Stimulated activated CD4-positive, alpha-beta T cell treated with anti-CD3 and anti-CD28 coated beads, Interleukin-12 subunit alpha, Interleukin-12 subunit beta, amount 100 ng/mL, for 48 hours (primary cell): ENCODE measurements around the gene TMEM233.

ENCODE experiments used
- DNase-seq, 3 donors: peaks; one replicate each; pipeline ENCODE4 v3.0.0-alpha.2; 2020; ENCODE audit warnings: low read depth in 2 of 3, low spot score in 1 of 3

TMEM233 gene

GRCh38 chr12:119679490-119679889, 85.9 kb downstream of the TMEM233 start:
- no peak for DNase-seq

DNA sequence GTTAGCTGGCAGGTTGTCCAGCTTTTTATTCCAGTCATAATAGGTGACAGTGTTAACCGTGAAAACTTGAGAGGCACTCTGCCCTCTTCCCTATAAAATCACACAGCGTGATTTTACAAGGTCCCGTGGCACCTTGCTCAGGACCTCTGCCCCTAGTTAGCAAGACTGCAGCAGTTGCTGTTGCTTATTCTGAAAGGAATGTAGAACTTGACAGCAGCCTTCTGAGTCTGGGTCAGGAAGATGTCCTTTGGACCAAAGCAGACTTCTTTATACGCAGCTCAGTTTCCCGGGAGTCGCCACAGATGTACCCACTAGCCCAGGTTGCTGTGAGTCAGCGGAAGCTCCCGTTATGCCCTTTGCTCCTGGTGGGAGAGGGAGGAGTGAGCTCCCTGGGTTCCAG, 87.5 kb downstream of the TMEM233 start:
- DNase-seq, result no peak

- DNase-seq, result no peak
Measured at GRCh38 chr12:119681728-119682638, 88.4 kb downstream of the TMEM233 start.

GRCh38 chr12:119682639-119683252, 89.2 kb downstream of the TMEM233 start:
- DNase-seq, result no peak

DNA sequence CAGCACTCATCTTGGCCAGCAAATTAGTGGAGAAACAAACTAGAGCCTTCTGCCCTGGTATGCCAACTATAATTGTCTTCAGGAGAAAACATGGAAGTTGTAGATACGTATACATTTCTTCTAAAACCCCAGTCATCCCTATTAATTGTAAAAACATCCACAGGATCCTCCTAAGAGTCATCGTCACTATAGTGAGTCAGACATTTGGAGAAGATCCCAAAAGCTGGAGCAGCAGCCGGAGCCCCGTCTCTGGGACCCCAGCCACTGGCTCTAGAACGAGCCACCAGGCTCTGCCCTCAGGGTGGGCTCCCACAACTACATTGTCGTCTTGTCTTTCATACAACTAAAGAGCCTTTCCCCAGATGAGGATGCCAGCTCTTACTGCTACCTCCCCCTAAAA, 89.8 kb downstream of the TMEM233 start:
- DNase-seq, result no peak

GRCh38 chr12:119683816-119684215, 90.2 kb downstream of the TMEM233 start:
- DNase-seq, result no peak

DNA sequence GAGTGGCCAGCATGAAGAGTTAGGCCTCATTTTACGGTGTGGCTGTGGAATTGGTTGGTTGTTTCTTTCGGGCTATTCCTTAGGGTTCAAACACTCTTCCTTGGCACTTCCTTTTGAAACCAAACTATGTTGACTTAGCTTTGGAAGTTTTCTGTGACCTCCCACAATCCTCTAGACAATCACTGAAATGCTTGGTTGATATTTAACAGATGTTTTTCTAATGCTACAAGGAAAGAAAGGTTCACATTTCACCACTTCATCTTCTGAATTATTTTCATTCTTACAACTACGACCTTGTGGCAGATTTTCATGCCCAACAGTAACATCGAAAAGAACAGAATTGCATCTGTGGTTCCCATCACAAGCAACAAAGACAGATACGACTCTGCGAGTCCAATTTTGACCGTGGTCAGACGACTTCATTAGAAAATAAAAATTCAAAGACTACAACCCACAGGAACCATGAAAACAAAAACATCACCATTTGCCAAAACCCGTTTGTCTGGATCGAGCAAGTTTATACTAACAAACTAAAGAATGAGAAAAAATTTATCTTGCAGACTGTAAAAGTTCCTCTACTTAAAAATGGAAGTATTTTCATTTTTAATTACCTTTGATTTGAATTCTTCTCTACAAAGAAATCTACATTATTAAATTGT, 91.3 kb downstream of the TMEM233 start:
- DNase-seq, result no peak

GRCh38 chr12:119685375-119685774, 91.8 kb downstream of the TMEM233 start:
- no peak for DNase-seq

DNA sequence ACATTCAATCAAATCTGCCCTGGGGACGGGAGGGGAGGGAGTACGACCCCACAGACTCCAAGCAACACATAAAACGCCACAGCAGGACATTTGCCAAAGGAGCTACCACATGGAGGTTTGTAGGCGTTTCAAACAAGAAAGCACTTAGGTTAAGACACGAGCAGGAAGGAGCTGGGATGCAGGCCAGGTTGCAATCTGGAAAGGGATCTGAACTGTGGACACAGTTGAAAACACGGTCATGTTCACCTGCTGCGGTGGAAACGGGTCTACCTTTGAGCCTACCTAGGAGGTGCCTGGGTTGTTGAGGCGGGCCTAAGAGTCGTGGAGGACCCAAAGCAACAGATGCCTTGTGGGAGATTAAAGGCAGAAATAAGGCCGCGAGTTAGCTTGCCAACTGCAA, 92.8 kb downstream of the TMEM233 start:
- DNase-seq, result no peak

GRCh38 chr12:119686776-119687175, 93.2 kb downstream of the TMEM233 start:
- no peak for DNase-seq

GRCh38 chr12:119687406-119687805, 93.8 kb downstream of the TMEM233 start:
- DNase-seq, result no peak

DNA sequence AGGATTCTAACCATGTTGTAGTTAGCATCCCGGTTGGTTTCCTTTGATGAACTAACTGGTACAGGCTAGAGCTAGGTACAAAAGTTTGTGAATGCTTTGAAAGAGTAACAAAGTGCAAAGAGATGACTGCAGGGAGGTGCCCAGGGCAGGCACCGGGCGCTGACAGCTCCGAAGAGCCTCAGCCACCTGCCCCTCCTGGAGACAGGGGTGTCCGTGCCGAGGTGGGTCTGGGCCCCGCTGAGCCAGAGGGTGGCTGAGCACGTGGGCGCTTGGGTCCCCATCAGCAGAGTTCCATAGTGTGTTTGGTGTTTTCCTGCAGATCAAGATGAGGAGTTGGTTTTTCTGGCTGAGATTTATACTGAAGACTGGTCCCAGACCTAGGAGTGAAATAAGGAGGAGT, 94.3 kb downstream of the TMEM233 start:
- no peak for DNase-seq

GRCh38 chr12:119689935-119690500, 96.4 kb downstream of the TMEM233 start:
- DNase-seq, result no peak

- no peak for DNase-seq
Measured at GRCh38 chr12:119691202-119691810, 97.7 kb downstream of the TMEM233 start.

DNA sequence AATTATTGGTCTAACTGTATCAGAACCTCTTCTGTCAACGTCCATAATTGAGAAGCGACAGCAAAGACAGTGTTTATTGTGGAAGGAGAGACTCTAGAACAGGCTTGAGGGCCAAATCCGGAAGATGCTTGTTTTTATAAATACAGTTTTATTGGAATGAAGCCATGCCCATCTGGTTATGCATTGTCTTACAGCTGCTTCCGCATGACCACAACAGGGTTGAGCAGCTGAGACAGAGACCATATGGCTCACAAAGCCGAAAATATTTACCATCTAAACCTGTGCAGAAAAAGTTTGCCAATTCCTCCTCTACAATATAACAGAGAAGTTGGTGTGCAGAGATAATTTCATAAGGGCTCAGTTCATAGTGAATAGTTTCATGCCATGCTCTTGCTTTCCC, 98.8 kb downstream of the TMEM233 start:
- DNase-seq, result no peak
